ENCODE data around the gene IFNLR1.

The IFNLR1 gene

GRCh38 chr1:24204116-24204515 is 17.0 kb upstream of the IFNLR1 start:
- no peak overlapping the region for H3K27ac ChIP-seq
- TF ChIP-seq, protein P1, sequence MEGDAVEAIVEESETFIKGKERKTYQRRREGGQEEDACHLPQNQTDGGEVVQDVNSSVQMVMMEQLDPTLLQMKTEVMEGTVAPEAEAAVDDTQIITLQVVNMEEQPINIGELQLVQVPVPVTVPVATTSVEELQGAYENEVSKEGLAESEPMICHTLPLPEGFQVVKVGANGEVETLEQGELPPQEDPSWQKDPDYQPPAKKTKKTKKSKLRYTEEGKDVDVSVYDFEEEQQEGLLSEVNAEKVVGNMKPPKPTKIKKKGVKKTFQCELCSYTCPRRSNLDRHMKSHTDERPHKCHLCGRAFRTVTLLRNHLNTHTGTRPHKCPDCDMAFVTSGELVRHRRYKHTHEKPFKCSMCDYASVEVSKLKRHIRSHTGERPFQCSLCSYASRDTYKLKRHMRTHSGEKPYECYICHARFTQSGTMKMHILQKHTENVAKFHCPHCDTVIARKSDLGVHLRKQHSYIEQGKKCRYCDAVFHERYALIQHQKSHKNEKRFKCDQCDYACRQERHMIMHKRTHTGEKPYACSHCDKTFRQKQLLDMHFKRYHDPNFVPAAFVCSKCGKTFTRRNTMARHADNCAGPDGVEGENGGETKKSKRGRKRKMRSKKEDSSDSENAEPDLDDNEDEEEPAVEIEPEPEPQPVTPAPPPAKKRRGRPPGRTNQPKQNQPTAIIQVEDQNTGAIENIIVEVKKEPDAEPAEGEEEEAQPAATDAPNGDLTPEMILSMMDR (conservative IDR thresholded peaks at IDR 0.05), result no peak

GRCh38 chr1:24203404-24203803 is 16.3 kb upstream of the IFNLR1 start:
- peak overlapping the region; percentile 63; the same call in 1 of the 2 replicates for H3K27ac ChIP-seq
- TF ChIP-seq, protein P1 (conservative IDR thresholded peaks at IDR 0.05), result no peak

DNA sequence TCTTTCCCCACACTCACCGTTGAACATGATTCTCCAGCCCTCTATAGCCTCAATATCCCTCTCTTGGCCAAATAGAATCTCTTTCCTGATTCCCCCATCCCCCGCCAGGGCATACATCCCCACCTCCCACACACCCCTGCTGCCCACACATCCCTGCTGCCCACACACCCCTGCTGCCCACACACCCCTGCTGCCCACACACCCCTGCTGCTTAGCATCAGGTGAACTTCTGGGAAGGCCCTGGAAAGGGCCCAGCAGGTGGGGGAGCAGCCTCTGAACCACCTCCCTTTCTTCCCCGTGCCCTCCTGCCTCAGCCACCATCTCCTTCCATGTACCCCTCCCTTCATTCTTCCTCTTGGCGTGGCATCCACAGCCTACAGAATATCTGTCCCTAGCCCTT is 15.9 kb upstream of the IFNLR1 start:
- H3K27ac ChIP-seq, result peak overlapping the region; percentile 63
- TF ChIP-seq, protein P1 (conservative IDR thresholded peaks at IDR 0.05), result no peak

DNA sequence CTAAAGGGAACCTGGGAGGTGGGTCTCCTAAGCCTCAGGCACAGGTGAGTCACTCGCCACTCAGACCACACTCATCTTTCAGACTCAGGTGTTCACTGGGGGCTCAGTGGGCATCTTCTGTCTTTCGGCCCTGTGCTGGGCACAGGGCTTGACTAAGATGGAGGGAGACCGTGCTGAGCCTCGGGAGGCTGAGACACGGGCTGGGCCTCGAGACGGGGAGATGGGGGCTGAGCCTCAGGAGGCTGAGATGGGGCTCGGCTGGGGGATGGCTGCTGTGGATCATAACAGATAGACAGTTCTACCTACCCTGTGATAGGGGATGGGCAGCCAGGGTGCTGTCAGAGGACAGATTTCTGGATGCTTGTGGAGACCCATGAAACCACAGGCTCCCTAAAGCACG is 15.5 kb upstream of the IFNLR1 start:
- H3K27ac ChIP-seq, result peak overlapping the region; percentile 63
- TF ChIP-seq, protein P1 (conservative IDR thresholded peaks at IDR 0.05), result no peak

- TF ChIP-seq, protein P1 (conservative IDR thresholded peaks at IDR 0.05), result peak; percentile 85
- H3K27ac ChIP-seq, result peak overlapping the region; percentile 63
These were observed 14.9 kb upstream of the IFNLR1 start for GRCh38 chr1:24201941-24202440.

- H3K27ac ChIP-seq, result no peak overlapping the region
- TF ChIP-seq, protein P1 (conservative IDR thresholded peaks at IDR 0.05), result peak; percentile 84
These were observed 12.3 kb upstream of the IFNLR1 start for GRCh38 chr1:24199291-24199900.

GRCh38 chr1:24198766-24199165 is 11.7 kb upstream of the IFNLR1 start:
- TF ChIP-seq, protein P1 (conservative IDR thresholded peaks at IDR 0.05), result no peak
- no peak overlapping the region for H3K27ac ChIP-seq

All from VCaP (cell line).